ENCODE results near the gene XPNPEP1. TPM values are rescaled to one million over a fixed set of nuclear protein-coding genes. Genes with fewer than 3 reads are reported as not detected.

XPNPEP1 gene
- polyA plus RNA-seq, 3 donors: 80.8 to 90.9 (median 87.2) TPM

DNA sequence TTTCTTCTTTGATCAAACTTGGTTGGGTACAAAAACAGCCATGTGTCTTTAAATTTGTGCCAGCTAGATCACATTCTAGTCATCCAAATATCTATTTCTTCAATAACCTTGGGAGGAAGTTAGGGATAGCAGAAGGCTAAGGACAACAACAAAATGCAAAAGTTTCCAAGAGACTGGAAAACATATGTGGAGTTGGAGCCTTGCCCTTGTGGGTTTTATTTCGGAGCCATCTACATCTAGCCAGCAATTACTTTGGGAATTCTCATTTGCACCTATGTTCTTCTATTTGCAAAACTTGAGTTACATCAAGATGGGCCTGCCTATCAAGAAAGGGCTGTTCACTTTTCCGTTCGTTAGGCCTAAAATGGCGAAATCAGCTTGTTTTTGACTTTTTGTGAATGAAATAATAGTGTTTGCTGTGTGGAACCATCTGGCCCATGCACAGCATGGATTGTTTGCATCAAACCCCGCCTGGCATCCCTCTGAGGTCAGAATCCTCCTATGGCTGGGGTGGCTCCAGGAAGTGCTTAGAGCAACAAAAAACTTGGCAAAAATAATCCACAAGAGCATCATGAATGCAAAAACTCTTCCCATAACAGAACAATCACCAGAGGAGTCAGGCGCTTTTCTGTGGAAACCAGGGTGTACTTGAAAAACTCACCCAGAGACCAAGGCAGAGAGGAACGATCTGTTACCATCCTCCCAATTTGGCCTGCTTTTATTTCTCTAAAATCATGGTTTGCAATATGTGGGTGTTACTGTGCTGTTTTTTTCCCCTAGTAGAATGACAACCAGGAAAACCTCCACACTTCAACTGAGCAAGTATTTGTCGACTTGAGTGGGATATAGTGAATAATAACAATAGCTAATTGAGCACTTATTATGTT is 36.2 kb upstream of the XPNPEP1 start:
- no peak for DNase-seq (ENCODE audit: extremely low read depth in 1 of 11, low read depth in 9 of 11, low spot score in 4 of 11)

DNA sequence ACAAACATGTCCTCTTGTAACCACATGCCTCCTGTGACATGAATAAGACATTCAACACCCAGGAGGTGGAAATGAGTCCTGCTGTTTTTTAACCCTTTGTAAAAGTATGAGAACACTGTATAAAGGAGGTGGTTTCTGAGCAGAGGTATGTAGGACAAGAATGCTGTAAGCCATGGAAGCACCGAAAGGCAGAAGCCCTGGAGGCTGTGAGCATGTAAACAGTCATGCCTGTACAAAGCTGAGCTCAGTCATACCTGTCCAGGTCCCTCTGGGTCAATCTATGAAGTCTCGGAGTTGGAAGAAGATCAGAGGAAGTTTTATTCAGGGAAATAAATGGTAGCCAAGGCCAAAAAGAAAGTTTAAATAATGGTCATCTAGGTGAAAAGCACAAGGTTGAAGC is 34.7 kb upstream of the XPNPEP1 start:
- DNase-seq (ENCODE audit: extremely low read depth in 1 of 11, low read depth in 9 of 11, low spot score in 4 of 11): no peak

DNA sequence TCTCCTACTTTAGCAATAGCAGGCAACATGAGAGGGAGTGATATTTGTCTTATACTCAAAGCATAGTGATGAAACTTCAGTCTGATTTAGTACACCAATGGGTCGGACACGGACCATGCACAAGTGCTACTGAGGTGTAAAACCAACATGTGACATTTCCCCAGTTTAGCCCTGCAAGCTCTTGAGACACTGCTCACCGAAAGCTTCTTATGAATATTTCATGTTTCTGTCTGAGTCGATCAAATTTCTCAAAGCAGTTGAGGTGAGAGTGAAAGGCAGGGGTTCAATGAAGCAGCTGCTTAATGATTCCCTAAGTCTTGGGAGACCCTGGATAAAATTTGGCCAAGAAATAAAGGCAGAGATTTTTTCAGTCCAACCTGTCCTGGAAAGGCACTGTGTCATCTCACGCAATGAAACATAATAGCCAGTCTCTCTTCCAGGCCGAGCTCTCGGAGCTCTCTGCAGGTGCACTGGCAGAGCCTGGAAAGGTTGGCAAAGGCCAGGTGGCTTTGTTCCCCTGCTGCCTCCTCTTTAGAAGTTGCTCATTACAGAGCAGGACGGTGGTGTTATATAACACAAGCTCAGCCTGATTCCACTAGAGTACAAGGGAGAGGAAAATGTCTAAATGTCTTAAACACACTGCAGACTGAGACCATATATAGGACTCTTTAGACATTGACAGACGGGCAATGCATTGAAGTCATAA is 33.9 kb upstream of the XPNPEP1 start:
- no peak for DNase-seq (ENCODE audit: extremely low read depth in 1 of 11, low read depth in 9 of 11, low spot score in 4 of 11)

DNA sequence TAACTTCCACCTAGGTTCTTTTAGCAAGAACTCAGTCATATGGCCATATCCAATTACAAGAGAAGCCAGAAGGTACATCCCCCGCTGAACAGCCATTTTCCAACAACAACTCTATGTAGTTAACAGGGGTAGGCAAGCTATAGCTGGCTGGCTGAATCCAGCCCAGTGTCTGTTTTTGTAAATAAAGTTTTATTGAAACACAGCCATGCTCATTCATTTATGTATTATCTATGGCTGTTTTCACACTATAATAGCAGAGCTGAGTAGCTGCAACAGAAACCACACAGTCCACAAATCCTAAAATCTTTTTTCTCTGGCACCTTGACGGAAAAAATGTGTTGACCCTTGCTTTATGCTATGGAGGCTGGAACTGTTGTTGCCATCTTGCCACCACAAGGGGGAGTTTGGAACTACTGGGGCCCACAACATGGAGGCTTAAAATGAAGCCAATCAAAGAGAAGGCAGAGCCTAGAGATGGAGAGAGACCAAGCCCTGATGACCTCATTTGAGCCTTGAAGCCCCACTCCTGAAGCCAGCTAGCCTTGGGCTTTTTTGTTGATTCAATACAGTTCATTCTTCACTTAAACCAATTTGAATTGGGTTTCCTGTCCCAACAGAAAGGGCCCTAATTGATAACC is 33.3 kb upstream of the XPNPEP1 start:
- DNase-seq (ENCODE audit: extremely low read depth in 1 of 11, low read depth in 9 of 11, low spot score in 4 of 11): no peak

DNA sequence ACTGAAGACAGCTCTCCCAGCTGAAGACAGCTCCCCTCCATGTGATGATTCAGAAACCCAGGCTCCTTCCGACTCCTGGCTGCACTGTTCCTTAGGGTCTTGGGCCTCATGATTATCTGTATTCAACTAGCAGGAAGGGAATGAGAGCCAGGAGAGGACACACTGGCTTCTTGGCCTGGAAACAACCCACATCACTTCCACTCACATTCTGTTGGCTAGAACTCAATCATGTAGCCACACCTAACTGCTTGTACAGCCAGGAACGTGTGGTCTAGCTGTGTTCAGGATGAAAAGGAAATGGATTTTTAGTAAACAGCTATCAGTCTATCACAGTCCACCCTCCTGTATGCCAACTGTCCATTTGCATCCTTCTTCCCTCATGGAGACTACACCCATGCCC is 30.5 kb upstream of the XPNPEP1 start:
- DNase-seq (ENCODE audit: extremely low read depth in 1 of 11, low read depth in 9 of 11, low spot score in 4 of 11): no peak

DNA sequence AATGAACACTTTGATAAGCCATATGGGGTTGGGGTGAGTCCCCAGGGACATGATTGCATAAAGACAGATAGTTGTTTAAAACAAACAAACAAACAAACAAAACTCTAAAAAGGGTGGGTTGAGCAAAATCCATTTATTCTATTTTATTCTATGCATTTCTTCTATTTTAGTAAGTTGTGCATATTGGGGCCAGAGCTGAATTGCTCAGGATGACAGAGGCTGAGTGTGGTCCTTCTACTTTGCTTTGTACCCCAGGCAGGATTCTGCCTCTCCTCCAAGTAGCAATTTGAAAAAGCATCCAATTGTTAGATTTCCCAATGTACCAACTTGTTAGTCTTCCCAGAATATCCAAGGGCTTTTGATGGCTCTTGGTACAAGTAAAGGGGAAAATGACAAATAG is 29.2 kb upstream of the XPNPEP1 start:
- no peak for DNase-seq (ENCODE audit: extremely low read depth in 1 of 11, low read depth in 9 of 11, low spot score in 4 of 11)

DNA sequence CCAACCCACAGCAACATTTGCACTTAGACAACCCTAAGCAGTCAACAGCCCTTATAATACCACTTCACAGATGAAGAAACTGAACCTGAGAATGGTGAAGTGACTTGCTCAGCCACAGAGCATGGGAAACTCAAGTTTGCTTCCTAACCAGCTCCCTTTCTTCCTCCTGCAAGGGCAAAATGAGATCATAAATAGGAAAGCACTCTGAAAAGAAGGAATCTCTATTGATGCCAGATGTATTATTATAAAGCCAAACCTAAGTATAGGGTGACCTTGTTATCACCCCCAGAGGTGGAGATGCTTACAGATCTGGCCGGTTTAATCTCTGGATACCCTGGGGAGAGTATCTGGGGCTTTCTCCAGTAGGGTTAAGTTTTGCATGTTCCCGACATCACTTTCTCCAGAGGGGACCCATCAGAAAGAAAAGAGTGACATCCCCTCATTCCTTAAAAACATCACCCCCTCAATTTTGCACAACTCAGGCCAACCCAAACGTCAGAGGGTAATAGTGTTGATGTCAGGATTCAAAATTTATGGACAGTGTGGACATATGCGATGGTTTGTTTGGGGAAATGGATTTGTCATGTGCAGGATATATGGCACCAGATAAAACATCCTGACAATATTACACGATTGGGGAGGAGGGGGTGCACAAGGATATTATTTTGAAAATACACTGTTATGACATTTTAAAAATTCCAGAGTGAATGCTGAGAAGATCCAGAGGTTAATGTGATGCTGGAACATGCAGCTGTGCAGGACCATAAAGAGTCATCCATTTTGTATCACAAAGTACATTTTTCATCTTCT is 24.0 kb upstream of the XPNPEP1 start:
- DNase-seq (ENCODE audit: extremely low read depth in 1 of 11, low read depth in 9 of 11, low spot score in 4 of 11): no peak

DNA sequence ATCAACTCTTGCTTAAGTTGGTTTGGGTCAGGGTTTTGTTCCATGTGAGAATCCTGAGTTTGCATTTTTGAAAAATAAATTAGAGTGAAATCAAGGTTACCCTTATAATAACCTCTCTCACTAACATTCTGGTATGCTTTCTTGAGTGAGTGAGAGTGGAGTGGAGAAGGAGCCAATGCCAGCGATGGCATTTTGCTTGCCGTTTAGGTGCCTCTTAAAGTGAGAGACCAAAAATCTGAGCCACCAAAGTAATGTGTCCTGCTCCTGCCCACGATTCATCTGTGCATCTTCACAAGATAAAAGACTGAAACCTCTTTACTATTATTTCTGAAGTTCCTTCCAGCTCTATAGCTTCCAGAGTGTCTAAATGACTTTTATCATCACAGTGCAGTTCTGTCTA is 23.4 kb upstream of the XPNPEP1 start:
- DNase-seq (ENCODE audit: extremely low read depth in 1 of 11, low read depth in 9 of 11, low spot score in 4 of 11): no peak

DNA sequence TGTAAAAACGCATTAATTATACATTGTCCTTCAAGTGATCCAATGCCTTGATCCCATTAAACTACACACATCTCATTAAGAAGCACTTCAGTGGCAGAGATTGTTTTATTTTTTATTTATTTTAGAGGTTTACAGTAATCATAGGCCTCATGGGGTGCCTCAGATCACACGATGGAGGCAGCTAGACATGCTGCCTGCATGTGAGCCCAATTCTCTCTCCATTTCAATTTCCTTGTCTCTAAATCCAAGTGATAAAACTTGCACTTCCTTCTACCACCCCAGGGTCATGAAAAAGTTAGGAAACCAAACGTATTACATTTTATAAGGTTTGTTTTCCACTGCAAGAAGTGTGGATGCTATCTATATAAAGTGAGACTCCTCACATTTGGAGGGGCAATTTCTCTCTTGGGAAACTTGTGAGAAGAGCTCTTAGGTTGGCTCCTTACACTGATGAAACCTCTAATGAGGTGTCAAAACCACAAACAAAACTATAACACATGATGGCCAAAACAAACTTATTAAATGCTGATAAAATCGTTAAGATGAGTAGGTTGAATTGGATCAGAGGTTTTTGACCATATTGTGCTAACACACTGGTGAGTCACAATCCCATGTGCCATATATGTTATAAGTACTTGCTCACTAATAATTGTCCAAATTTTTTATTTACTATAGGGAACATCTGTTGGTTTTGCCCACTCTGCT is 22.3 kb upstream of the XPNPEP1 start:
- DNase-seq (ENCODE audit: extremely low read depth in 1 of 11, low read depth in 9 of 11, low spot score in 4 of 11): no peak

DNA sequence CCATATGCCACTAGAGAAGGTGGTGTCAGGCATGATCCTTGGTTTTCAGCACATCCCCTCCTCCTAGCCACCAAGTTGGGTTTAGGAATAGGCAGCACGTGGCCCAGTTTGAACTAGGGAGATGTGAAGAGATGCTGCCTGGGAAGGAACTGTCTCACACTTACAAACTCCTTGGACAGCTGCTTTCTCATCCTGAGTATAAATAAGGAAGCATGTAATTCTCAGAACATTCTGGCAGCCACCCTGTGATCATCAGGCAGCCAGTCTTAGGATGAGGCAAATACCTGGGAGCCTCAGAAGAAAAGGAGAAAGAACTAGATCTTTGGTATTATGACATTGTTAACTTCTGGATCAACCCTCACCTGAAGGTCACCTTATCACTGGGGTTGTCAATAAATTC is 21.3 kb upstream of the XPNPEP1 start:
- no peak for DNase-seq (ENCODE audit: extremely low read depth in 1 of 11, low read depth in 9 of 11, low spot score in 4 of 11)

DNA sequence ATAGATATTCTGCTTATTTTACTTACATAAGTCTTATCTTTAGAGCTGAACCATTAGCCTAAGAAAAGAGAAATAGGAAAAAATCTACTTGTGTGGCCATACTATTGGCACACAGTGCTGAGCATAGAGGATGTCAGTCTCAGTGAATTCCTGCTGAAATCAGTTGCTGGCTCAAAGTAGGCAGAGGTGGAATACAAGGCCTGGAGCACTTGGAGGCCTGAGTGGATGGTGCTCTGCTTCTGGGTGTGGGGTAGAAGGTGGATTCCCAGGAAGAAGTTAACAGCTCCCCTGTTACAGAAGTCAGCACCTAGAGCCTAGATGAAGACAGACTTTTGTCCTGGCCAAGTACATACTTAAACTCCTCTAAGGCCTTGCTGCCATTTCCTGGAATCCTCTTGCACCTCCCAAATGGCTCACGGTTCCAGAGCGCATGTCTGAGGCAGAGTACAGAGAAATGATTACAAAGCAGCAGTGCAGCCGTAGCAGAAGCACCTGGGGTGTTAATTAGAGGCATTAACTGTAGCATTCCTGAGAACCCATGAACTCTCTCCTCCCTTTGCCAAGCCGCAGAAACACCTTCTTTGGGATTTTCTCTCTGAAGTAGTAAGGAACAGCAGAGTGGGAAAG is 18.0 kb upstream of the XPNPEP1 start:
- DNase-seq (ENCODE audit: extremely low read depth in 1 of 11, low read depth in 9 of 11, low spot score in 4 of 11): no peak

DNA sequence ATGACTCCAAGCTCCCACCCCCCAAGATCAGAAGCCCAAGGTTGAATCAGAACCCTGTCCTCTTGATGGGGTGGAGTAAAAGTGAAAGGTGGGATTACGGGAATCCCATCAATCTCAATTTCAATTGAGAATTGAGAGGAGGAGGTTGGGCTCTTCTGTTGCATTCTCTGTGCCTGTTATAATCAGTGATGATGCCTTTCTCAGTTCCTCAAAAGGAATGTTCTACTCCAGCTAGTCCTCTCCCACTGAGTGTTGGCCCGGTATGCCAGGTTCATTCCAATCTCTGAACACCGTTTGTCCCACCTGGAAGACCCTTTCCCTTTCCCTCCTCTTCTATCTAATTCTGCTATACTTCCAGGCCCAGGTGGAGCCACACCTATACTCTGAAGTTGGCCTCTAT is 17.2 kb upstream of the XPNPEP1 start:
- no peak for DNase-seq (ENCODE audit: extremely low read depth in 1 of 11, low read depth in 9 of 11, low spot score in 4 of 11)

DNA sequence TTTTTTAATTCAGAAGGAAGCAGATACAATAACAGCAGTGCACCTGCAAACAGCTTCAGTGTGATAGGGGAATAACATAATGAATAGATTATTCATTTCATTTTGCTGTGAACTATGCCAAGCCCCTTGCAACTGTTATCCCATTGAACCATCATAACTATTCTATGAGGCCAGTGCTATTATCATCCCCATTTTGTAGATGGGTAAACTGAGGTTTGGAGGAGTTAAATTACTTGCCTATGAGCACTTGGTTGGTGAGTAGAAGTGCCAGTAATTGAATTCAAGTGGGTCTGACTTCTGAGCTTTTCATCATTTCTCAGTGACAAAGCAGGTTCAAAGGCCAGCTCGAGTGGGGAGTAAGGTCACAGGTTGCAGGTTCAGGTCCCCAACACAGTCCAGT is 16.8 kb upstream of the XPNPEP1 start:
- DNase-seq (ENCODE audit: extremely low read depth in 1 of 11, low read depth in 9 of 11, low spot score in 4 of 11): no peak

DNA sequence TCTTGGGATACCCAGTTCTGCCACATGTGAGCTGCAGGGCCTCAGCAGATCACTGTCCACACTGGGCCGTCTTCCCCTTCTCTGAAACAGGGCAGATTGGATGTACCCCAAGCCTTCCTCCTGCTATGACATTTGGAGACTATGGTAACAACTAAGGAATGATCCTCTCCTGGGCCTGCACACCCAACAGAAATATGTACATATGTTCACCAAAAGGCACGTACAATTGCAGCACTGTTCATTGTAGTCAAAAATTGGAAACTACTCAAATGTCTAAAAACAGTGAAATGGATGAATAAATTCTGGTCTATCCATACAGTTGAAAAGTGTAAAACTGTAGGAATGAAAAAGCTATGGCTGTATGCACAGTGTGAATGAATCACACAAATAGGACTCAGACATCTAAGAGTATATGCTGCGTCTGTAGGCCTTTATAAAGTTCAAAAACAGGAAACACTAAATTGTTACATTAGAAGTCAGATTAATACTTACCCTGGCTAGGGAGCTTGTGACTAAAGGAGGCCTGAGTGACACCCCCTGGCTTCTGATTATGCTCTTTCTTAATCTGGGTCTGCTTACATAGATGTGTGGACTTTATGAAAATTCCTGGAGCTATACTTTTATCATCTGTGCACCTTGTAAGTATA is 16.1 kb upstream of the XPNPEP1 start:
- no peak for DNase-seq (ENCODE audit: extremely low read depth in 1 of 11, low read depth in 9 of 11, low spot score in 4 of 11)

DNA sequence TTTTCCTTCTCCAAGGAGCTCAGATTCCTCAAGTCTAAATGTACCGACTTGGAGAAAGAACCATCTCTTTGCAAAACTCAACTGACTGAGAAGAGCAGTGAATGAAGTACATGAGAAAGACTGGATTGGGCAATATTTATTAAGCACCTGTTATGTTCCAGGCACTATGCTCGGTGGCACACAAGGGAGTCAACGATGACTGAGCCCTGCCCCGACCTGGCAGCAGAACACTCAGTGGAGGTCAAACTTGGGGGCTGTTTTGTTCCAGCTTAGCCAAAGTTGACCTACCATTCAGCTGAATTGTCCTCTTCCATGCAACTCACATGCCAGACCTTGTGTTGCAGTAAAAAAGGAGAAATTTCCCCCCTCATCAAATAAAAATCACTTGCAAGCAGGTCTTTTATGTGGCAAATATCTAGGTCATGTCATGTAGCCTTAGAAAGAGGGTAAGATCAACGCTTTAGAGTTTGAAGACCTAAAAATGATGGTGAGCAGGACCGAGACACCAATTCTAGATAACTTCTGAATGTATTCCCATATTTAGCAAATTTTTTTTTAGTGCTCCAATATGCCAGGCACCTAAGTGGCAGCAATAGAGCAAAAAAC is 14.3 kb upstream of the XPNPEP1 start:
- no peak for DNase-seq (ENCODE audit: extremely low read depth in 1 of 11, low read depth in 9 of 11, low spot score in 4 of 11)

DNA sequence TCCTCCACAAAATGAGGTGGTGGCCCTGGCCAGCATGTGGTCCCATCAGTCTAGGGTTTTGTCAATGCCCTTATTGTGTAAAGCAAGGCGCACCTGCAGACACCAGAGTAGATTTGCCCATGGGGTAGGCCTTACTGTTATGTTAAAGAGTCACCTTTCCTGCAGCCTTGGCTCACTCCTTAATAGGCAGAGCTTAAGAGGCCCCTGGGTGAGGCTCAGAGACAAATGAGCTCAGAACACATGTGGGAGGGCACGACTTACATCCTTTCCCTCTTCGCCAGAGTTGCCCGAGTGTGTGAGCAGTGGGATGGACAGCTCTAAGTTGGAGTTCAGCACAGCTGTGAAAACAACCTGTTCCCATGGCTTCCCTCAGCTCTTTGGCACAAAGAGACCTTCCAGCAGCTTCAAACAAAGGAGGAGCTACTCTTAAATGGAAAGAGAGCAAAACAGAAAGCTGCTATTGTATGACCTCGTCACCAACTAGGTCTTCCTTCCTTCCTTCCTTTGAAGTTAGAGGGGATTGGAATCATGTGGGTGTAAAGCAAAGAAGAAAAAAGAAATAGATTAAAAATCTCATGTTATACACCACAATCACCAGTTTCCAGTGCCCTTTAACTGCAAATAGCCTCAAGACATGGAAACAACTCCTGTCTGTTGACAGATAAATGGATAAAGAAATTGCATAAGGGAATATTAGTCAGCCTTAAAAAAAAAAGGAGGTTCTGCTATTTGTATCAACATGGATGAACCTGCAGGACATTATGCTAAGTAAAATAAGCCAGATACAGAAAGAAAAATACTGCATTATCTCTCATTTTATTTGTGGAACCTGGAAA is 11.9 kb upstream of the XPNPEP1 start:
- peak in 1 of 11 donors; percentile 57 for DNase-seq (ENCODE audit: extremely low read depth in 1 of 11, low read depth in 9 of 11, low spot score in 4 of 11)
